Esophagus muscularis mucosa (tissue), 4 donors: ENCODE results near the gene CCDC92B.

ENCODE experiments used
- EP300 ChIP-seq: sonication (generic); formaldehyde crosslinking; IDR thresholded peaks from one replicate; pipeline ENCODE4 v1.6.1; 2017; ENCODE audit warnings: antibody characterized with exemption
- POLR2A ChIP-seq: fragments of 450-650 bp; IDR thresholded peaks from one replicate; pipeline ENCODE4 v1.6.1; 2017; ENCODE audit warnings: antibody characterized with exemption, moderate library complexity, mild to moderate bottlenecking, low read depth
- TF ChIP-seq, protein P1 (sequence below), 3 experiments: fragments of 200-600 bp in 2 of 3; fragments of 450-650 bp in 1 of 3; sonication (generic) in 2 of 3; IDR thresholded peaks; one replicate each; pipeline ENCODE4 v1.5.1; 2017 to 2019; ENCODE audit warnings: antibody characterized with exemption in 3 of 3, mild to moderate bottlenecking in 2 of 3, moderate library complexity in 1 of 3

DNA sequence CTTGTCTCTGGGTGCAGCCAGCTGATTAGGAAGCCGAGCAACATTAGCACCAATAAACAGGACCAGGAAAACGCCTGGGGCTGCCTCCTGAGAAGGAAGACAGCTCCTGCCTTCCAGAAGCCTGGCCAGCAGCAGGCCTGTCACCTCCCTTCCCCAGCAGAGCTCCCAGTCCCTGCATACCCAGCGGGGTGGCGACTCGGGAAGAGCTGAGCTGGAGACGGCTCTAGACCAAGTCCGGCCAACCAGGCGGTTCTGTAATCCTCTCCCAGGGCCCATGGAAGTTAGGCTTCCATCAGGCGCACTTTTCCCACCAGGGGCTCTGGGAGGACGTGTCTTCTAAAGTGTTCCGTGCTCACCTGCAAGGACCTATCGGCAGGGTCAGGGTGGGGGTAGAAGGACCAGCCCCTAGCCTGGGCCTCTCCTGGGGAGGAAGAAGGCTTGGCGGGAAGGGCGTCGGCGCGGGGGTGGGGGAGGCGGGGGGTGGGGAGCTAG lies 25.9 kb downstream of the CCDC92B start:
- TF ChIP-seq, protein P1, sequence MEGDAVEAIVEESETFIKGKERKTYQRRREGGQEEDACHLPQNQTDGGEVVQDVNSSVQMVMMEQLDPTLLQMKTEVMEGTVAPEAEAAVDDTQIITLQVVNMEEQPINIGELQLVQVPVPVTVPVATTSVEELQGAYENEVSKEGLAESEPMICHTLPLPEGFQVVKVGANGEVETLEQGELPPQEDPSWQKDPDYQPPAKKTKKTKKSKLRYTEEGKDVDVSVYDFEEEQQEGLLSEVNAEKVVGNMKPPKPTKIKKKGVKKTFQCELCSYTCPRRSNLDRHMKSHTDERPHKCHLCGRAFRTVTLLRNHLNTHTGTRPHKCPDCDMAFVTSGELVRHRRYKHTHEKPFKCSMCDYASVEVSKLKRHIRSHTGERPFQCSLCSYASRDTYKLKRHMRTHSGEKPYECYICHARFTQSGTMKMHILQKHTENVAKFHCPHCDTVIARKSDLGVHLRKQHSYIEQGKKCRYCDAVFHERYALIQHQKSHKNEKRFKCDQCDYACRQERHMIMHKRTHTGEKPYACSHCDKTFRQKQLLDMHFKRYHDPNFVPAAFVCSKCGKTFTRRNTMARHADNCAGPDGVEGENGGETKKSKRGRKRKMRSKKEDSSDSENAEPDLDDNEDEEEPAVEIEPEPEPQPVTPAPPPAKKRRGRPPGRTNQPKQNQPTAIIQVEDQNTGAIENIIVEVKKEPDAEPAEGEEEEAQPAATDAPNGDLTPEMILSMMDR (IDR thresholded peaks at IDR 0.05), result no peak
- no peak for TF ChIP-seq POLR2A
- TF ChIP-seq EP300, result no peak
